Fibroblast of mammary gland (primary cell): Measurements from ENCODE around the gene SORCS2.

Experiments used
- DNase-seq: peaks from one replicate; pipeline ENCODE4 v3.0.0-alpha.2; 2010; ENCODE audit warnings: low read depth
- H3K4me3 ChIP-seq: 2 replicates; pipeline ENCODE4 v1.5.1; 2011; ENCODE audit warnings: low read depth, mild to moderate bottlenecking, low read length, moderate library complexity; ENCODE audit not compliant: control insufficient read depth
- CTCF ChIP-seq: conservative IDR thresholded peaks from 2 replicates; pipeline ENCODE4 v1.5.1; 2011; ENCODE audit warnings: low read depth, low read length, inconsistent platforms; ENCODE audit not compliant: control insufficient read depth, insufficient read depth

Gene SORCS2

GRCh38 chr4:7704625-7705024 lies 512.3 kb downstream of the SORCS2 start:
- H3K4me3 ChIP-seq: no peak overlapping the region
- TF ChIP-seq CTCF: no peak
- no peak for DNase-seq

DNA sequence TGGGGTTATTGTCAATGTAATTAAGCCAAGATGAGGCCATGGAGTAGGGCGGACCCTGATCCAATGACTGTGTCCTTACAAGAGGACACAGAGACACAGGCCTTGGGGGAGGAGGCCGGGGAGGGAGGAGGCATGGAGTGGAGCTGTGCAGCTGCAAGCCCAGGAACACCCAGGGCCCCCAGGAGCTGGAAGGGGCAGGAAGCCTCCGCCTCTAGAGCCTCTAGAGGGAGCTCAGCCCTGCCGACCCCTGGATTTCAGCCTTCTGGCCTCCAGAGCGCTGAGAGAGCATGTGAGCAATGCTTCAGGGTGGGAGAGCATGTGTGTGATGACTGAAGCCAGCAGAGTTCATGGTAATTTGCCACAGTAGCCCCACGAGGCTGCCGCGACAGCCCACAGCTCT lies 512.7 kb downstream of the SORCS2 start:
- no peak for TF ChIP-seq CTCF
- peak; percentile 21 for DNase-seq
- no peak overlapping the region for H3K4me3 ChIP-seq

- TF ChIP-seq CTCF: no peak
- no peak for DNase-seq
- H3K4me3 ChIP-seq: no peak overlapping the region
These were observed 513.3 kb downstream of the SORCS2 start for GRCh38 chr4:7705593-7705992.

DNA sequence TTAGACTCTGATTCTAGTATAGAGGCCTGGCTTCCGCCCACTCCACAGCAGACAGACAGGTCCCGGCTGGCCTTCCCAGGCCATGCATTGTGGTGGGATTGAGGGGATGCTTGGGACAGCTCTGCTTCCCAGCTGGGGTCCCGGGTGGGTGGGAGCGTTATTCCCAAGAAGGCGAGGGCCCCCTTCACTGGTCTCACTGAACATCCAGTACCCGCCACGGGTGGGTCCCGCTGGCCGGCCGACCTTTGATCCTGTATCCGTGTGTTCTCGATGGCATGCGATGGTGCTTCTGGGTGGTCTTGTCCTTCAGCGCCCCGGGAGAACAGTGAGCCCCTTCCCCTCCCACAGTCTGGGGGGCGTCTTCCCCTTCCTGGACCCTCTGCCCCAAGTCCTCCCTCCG lies 515.9 kb downstream of the SORCS2 start:
- DNase-seq: no peak
- no peak overlapping the region for H3K4me3 ChIP-seq

GRCh38 chr4:7708981-7709380 lies 516.6 kb downstream of the SORCS2 start:
- DNase-seq: no peak
- no peak overlapping the region for H3K4me3 ChIP-seq
- no peak for TF ChIP-seq CTCF

More for the DNA sequence above, 515.9 kb downstream of the SORCS2 start:
- TF ChIP-seq CTCF: no peak

- TF ChIP-seq CTCF: no peak
- DNase-seq: no peak
- no peak overlapping the region for H3K4me3 ChIP-seq
These were observed 517.1 kb downstream of the SORCS2 start for GRCh38 chr4:7709431-7709830.

DNA sequence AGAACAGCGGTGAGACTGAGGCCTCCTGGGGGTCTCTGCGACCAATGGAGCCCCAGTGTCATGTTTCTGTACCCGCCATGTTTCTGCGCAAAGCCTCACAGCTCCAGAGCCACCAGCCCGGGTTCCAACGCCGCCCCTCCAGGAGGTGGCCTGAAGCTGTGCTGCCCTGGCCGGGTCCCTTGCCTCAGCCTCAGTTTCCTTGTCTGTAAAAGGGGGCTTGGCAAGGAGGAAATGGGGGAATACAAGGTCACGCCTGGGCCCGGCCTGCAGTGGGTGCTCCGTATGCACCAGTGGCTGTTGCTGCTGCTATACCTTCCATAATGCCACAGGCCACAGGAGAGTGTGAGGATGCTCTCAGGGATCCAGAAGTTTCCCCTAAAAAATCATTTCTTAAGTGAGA lies 517.8 kb downstream of the SORCS2 start:
- no peak overlapping the region for H3K4me3 ChIP-seq
- no peak for DNase-seq
- TF ChIP-seq CTCF: no peak
